HG02938 (cell line): Measurements from ENCODE around the gene FAH.
A peak's percentile ranks its signal among the peaks of the same experiment; 100 is the strongest.
"Not testable (repeated sequence)": the region's sequence is repeated elsewhere in the genome, so short reads cannot be mapped to it uniquely, and the experiment has no call there.

Source experiments
- ATAC-seq: cut with Tn5 transposase; IDR thresholded peaks from one replicate; pipeline ENCODE4 v1.9.1; 2021; ENCODE audit warnings: mild to moderate bottlenecking, moderate library complexity; ENCODE audit not compliant: unreplicated experiment

The FAH gene

GRCh38 chr15:80151148-80151547 is 1.7 kb upstream of the FAH start:
- ATAC-seq: no peak

- ATAC-seq: no peak
Measured at GRCh38 chr15:80151576-80151975, 1.2 kb upstream of the FAH start.

GRCh38 chr15:80152180-80152895 is 461 bp upstream of the FAH start:
- ATAC-seq: peak; percentile 41

GRCh38 chr15:80153900-80154299 is 1.1 kb downstream of the FAH start:
- no peak for ATAC-seq

- no peak for ATAC-seq
Measured at GRCh38 chr15:80154336-80154735, 1.5 kb downstream of the FAH start.

GRCh38 chr15:80155001-80155377 is 2.2 kb downstream of the FAH start:
- no peak for ATAC-seq

- not testable (repeated sequence) for ATAC-seq
Measured at GRCh38 chr15:80155378-80156175, 2.8 kb downstream of the FAH start.

- no peak for ATAC-seq
Measured at GRCh38 chr15:80156176-80156720, 3.4 kb downstream of the FAH start.

GRCh38 chr15:80157215-80157614 is 4.4 kb downstream of the FAH start:
- ATAC-seq: no peak

GRCh38 chr15:80159301-80159700 is 6.5 kb downstream of the FAH start:
- ATAC-seq: no peak

- no peak for ATAC-seq
Measured at GRCh38 chr15:80159811-80160569, 7.2 kb downstream of the FAH start.

GRCh38 chr15:80160570-80161156 is 7.9 kb downstream of the FAH start:
- ATAC-seq: peak; percentile 69

- no peak for ATAC-seq
Measured at GRCh38 chr15:80161468-80162016, 8.7 kb downstream of the FAH start.

GRCh38 chr15:80162059-80162554 is 9.3 kb downstream of the FAH start:
- no peak for ATAC-seq

- ATAC-seq: no peak
Measured at GRCh38 chr15:80163217-80163616, 10.4 kb downstream of the FAH start.

GRCh38 chr15:80163897-80164296 is 11.1 kb downstream of the FAH start:
- no peak for ATAC-seq

GRCh38 chr15:80167936-80168335 is 15.1 kb downstream of the FAH start:
- no peak for ATAC-seq

GRCh38 chr15:80168421-80168820 is 15.6 kb downstream of the FAH start:
- ATAC-seq: no peak

- no peak for ATAC-seq
Measured at GRCh38 chr15:80169768-80170357, 17.1 kb downstream of the FAH start.

GRCh38 chr15:80170596-80170995 is 17.8 kb downstream of the FAH start:
- ATAC-seq: no peak
